ENCODE results near the gene ST6GALNAC5. TPM values are rescaled to one million over a fixed set of nuclear protein-coding genes. Genes with fewer than 3 reads are reported as not detected.

Gene ST6GALNAC5
- total RNA-seq, 3 donors from 2014 or later (not counting 1 experiment from before 2014, with no cell fraction given) = not detected

DNA sequence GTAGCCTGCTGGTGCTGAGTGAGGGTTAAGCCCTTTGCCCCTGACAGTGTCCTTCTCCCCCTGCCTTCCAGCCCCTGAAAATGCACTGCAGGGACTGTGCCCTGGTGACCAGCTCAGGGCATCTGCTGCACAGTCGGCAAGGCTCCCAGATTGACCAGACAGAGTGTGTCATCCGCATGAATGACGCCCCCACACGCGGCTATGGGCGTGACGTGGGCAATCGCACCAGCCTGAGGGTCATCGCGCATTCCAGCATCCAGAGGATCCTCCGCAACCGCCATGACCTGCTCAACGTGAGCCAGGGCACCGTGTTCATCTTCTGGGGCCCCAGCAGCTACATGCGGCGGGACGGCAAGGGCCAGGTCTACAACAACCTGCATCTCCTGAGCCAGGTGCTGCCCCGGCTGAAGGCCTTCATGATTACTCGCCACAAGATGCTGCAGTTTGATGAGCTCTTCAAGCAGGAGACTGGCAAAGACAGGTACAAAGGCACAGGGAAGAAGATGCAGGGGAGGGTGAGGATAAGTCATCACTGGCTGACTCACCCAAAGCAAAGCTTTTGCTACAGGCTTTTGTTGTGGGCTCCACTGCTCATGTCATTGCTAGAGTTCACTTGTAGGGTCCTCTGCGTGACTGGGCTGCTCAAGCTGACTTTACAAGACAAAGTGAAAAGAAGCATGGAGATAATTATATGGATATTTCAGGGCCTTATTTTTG, 177.0 kb downstream of the ST6GALNAC5 start:
- H3K27ac ChIP-seq (ENCODE audit: low read length) = no peak overlapping the region
- no peaks in the 10 kb centered on the region for H3K9me3 ChIP-seq (ENCODE audit: control insufficient read depth, insufficient read depth, low read length)
- TF ChIP-seq, protein P1, sequence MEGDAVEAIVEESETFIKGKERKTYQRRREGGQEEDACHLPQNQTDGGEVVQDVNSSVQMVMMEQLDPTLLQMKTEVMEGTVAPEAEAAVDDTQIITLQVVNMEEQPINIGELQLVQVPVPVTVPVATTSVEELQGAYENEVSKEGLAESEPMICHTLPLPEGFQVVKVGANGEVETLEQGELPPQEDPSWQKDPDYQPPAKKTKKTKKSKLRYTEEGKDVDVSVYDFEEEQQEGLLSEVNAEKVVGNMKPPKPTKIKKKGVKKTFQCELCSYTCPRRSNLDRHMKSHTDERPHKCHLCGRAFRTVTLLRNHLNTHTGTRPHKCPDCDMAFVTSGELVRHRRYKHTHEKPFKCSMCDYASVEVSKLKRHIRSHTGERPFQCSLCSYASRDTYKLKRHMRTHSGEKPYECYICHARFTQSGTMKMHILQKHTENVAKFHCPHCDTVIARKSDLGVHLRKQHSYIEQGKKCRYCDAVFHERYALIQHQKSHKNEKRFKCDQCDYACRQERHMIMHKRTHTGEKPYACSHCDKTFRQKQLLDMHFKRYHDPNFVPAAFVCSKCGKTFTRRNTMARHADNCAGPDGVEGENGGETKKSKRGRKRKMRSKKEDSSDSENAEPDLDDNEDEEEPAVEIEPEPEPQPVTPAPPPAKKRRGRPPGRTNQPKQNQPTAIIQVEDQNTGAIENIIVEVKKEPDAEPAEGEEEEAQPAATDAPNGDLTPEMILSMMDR (IDR thresholded peaks at IDR 0.05) = no peak
- Mint-ChIP-seq H3K36me3 (no peaks in the 10 kb centered on the region), H3K4me3 (no peak overlapping the region), H3K9me3 (no peaks in the 10 kb centered on the region), H3K27me3 (ENCODE audit: low read depth in 2 of 2) (peaks cover 9 to 10% of the 10 kb centered on the region in 2 donors), H3K4me1 (peaks cover 11 to 16% of the 10 kb centered on the region in 2 donors), H3K27ac (no peak overlapping the region)
- DNase-seq (no peak), ATAC-seq (no peak)
- no peaks in the 10 kb centered on the region for H3K27me3 ChIP-seq (ENCODE audit: control insufficient read depth, insufficient read depth, low read length)
- intact Hi-C loops (cut with micrococcal nuclease) = no loop called here
- 89% methylated on average over 20 of the region's 20 CpGs for WGBS (ENCODE audit: insufficient coverage)
- H3K4me1 ChIP-seq (ENCODE audit: control insufficient read depth, insufficient read depth, low read length) = peaks cover 6% of the 10 kb centered on the region
- no peak overlapping the region for H3K4me3 ChIP-seq (ENCODE audit: low read length)
- H3K36me3 ChIP-seq (ENCODE audit: control insufficient read depth, insufficient read depth, low read length) = no peaks in the 10 kb centered on the region

DNA sequence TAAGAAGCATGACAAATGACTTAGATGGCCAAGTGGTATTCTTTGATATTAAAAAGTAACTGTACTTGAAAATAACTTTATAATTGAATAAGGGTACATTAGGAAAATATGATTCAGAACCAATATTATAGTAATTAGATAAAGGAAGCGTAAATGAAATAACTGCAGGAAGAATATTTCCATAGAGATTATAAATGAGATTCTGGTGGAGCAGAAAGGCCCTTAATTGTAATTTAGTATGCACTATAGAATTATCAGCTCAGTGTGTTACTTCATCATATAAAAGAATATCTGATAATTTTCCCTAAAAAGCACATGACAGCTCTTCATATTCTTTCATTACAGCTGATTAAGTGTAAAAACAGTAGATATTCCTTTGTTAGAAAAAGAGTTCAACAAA, 180.3 kb downstream of the ST6GALNAC5 start:
- no peak overlapping the region for H3K27ac ChIP-seq (ENCODE audit: low read length)
- no peak overlapping the region for H3K4me3 Mint-ChIP-seq
- ATAC-seq (no peak), DNase-seq (no peak)
- TF ChIP-seq, protein P1 (IDR thresholded peaks at IDR 0.05) = no peak
- intact Hi-C loops (cut with micrococcal nuclease) = no loop called here
- H3K9me3 Mint-ChIP-seq = no peaks in the 10 kb centered on the region
- H3K27ac Mint-ChIP-seq = no peak overlapping the region
- H3K4me3 ChIP-seq (ENCODE audit: low read length) = no peak overlapping the region
- no peaks in the 10 kb centered on the region for H3K36me3 ChIP-seq (ENCODE audit: control insufficient read depth, insufficient read depth, low read length)
- peaks cover 11 to 16% of the 10 kb centered on the region in 2 donors for H3K4me1 Mint-ChIP-seq
- WGBS (ENCODE audit: insufficient coverage) = no CpG with 5 or more reads among the region's 1 CpG
- H3K9me3 ChIP-seq (ENCODE audit: control insufficient read depth, insufficient read depth, low read length) = no peaks in the 10 kb centered on the region
- H3K27me3 Mint-ChIP-seq (ENCODE audit: low read depth in 2 of 2) = peaks cover 0 to 10% of the 10 kb centered on the region in 2 donors
- no peaks in the 10 kb centered on the region for H3K27me3 ChIP-seq (ENCODE audit: control insufficient read depth, insufficient read depth, low read length)
- H3K36me3 Mint-ChIP-seq = no peaks in the 10 kb centered on the region
- peaks cover 6% of the 10 kb centered on the region for H3K4me1 ChIP-seq (ENCODE audit: control insufficient read depth, insufficient read depth, low read length)

DNA sequence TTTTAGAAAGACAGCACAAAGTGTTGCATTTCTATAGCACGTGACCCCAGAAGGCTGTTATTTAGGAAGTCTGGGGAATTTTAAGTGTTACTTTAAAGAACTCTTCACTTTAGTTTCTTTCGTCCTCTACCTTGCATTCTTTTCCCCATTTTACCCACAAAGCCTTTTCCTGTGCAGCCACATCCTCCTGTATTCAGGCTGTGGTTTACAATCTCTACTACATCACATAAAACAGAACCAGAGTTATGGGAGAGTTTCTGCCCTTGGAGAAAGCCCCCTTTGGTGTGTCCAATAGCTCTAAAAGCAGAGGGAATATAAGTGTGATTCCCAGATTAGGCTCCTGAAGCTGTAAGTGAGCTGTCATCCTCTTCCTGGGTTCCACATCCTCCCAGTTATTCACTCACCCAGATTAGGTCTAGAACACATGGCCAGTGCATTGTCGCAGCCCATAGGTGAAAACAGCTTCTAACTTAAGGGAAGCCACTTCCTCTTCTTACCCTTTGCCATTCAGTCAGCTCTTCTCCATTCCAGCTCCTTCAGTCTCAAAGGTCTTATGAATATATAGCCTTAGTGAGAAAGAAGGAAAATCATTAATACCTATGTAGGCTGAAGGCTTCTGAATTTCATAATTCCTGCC, 180.8 kb downstream of the ST6GALNAC5 start:
- Mint-ChIP-seq H3K9me3 (no peaks in the 10 kb centered on the region), H3K27me3 (ENCODE audit: low read depth in 2 of 2) (peaks cover 0 to 10% of the 10 kb centered on the region in 2 donors), H3K36me3 (no peaks in the 10 kb centered on the region), H3K4me1 (peaks cover 11 to 16% of the 10 kb centered on the region in 2 donors), H3K27ac (no peak overlapping the region), H3K4me3 (peak overlapping the region; percentile 0)
- Histone ChIP-seq H3K9me3 (ENCODE audit: control insufficient read depth, insufficient read depth, low read length) (no peaks in the 10 kb centered on the region), H3K4me1 (ENCODE audit: control insufficient read depth, insufficient read depth, low read length) (peaks cover 6% of the 10 kb centered on the region), H3K4me3 (ENCODE audit: low read length) (no peak overlapping the region), H3K36me3 (ENCODE audit: control insufficient read depth, insufficient read depth, low read length) (no peaks in the 10 kb centered on the region), H3K27me3 (ENCODE audit: control insufficient read depth, insufficient read depth, low read length) (no peaks in the 10 kb centered on the region), H3K27ac (ENCODE audit: low read length) (no peak overlapping the region)
- DNase-seq (peak in 1 of 2 donors; percentile 3), ATAC-seq (peak in 1 of 3 donors; percentile 25)
- intact Hi-C loops (cut with micrococcal nuclease) = no loop called here
- WGBS (ENCODE audit: insufficient coverage) = 0% methylated on average over 1 of the region's 3 CpGs
- TF ChIP-seq, protein P1 (IDR thresholded peaks at IDR 0.05) = no peak
